Panc1 (cell line): ENCODE results near the gene PLCB4.

Experiments used
- POLR2AphosphoS5 ChIP-seq: IDR thresholded peaks from 2 replicates; pipeline ENCODE4 v1.6.1; 2012; ENCODE audit warnings: mild to moderate bottlenecking, low read depth, low read length, moderate library complexity
- TF ChIP-seq, protein P1 (sequence below): fragments of 450-650 bp; IDR thresholded peaks from 2 replicates; pipeline ENCODE4 v1.5.1; 2017; ENCODE audit warnings: mild to moderate bottlenecking
- TF ChIP-seq, protein P2 (sequence below), 2 experiments: IDR thresholded peaks; 2 replicates each; pipeline ENCODE4 v1.6.1; 2011 to 2012; ENCODE audit warnings: low read depth in 2 of 2, control low read depth in 1 of 2, low read length in 1 of 2, mild to moderate bottlenecking in 1 of 2, moderate library complexity in 1 of 2; ENCODE audit not compliant: insufficient read depth in 1 of 2

- TF ChIP-seq, protein P1, sequence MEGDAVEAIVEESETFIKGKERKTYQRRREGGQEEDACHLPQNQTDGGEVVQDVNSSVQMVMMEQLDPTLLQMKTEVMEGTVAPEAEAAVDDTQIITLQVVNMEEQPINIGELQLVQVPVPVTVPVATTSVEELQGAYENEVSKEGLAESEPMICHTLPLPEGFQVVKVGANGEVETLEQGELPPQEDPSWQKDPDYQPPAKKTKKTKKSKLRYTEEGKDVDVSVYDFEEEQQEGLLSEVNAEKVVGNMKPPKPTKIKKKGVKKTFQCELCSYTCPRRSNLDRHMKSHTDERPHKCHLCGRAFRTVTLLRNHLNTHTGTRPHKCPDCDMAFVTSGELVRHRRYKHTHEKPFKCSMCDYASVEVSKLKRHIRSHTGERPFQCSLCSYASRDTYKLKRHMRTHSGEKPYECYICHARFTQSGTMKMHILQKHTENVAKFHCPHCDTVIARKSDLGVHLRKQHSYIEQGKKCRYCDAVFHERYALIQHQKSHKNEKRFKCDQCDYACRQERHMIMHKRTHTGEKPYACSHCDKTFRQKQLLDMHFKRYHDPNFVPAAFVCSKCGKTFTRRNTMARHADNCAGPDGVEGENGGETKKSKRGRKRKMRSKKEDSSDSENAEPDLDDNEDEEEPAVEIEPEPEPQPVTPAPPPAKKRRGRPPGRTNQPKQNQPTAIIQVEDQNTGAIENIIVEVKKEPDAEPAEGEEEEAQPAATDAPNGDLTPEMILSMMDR = no peak
- no peak for TF ChIP-seq POLR2AphosphoS5
- TF ChIP-seq, protein P2, sequence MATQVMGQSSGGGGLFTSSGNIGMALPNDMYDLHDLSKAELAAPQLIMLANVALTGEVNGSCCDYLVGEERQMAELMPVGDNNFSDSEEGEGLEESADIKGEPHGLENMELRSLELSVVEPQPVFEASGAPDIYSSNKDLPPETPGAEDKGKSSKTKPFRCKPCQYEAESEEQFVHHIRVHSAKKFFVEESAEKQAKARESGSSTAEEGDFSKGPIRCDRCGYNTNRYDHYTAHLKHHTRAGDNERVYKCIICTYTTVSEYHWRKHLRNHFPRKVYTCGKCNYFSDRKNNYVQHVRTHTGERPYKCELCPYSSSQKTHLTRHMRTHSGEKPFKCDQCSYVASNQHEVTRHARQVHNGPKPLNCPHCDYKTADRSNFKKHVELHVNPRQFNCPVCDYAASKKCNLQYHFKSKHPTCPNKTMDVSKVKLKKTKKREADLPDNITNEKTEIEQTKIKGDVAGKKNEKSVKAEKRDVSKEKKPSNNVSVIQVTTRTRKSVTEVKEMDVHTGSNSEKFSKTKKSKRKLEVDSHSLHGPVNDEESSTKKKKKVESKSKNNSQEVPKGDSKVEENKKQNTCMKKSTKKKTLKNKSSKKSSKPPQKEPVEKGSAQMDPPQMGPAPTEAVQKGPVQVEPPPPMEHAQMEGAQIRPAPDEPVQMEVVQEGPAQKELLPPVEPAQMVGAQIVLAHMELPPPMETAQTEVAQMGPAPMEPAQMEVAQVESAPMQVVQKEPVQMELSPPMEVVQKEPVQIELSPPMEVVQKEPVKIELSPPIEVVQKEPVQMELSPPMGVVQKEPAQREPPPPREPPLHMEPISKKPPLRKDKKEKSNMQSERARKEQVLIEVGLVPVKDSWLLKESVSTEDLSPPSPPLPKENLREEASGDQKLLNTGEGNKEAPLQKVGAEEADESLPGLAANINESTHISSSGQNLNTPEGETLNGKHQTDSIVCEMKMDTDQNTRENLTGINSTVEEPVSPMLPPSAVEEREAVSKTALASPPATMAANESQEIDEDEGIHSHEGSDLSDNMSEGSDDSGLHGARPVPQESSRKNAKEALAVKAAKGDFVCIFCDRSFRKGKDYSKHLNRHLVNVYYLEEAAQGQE (IDR thresholded peaks at IDR 0.05; ENCODE audit: insufficient read depth in 1 of 2, low read depth in 2 of 2, low read length in 1 of 2) = no peak
These were observed 374.0 kb downstream of the PLCB4 start for GRCh38 chr20:9442858-9443257.
